Stimulated activated CD8-positive, alpha-beta memory T cell treated with anti-CD3 and anti-CD28 coated beads, Interleukin-4, amount 100 ng/mL, for 24 hours (primary cell): ENCODE results near the gene VGF.
"Not testable (repeated sequence)": the region's sequence is repeated elsewhere in the genome, so short reads cannot be mapped to it uniquely, and the experiment has no call there.

Source experiments
- DNase-seq: peaks from one replicate; pipeline ENCODE4 v3.0.0-alpha.2; 2020; ENCODE audit warnings: low read depth

VGF gene

DNA sequence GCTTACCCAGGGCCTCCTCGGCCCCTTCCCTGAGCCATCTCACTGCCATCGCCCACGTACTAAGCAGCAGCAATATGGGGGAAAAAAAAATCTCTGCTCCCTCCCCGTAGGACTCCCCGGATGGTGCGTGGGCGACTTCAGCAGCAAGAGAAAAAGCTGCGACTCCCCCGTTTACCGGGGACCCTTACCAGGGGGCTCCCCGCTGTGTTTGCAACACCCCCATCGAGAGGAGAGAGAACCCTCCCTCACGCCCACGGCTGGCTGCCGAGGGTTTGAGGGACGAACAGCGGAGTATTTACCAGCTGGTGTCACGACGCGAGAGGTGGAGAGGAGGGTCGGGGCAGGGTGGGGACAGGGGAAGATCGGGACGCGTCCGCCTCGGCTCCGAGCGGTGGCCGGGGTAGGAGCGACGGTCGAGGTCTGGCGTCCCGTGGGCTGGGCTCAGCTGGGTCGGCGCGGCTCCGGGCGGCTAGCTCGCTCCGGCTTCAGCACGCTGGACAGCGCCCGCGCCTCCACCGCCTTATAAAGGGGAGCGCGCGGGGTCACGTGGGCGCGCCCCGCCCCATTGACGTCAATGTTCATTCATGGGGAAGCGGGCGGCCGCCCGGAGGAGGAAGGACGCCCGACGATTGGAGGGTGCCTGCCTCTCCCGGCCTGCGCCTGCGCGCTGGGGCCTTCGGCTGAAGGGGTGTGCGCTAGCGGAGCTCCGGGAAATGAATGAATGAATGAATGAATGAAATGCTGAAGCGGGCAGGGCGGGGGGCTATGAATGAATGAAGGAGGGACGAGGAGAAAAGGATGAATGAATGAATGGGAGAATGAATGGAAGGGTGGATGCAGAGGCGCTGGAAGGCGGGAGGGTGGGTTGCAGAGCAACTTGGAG lies at the start of gene VGF:
TSS of gene VGF (minus strand) at position 495 of the 883 bp plus-strand sequence. CDS start 726 bp downstream, outside the sequence.
- DNase-seq: peak; percentile 88

DNA sequence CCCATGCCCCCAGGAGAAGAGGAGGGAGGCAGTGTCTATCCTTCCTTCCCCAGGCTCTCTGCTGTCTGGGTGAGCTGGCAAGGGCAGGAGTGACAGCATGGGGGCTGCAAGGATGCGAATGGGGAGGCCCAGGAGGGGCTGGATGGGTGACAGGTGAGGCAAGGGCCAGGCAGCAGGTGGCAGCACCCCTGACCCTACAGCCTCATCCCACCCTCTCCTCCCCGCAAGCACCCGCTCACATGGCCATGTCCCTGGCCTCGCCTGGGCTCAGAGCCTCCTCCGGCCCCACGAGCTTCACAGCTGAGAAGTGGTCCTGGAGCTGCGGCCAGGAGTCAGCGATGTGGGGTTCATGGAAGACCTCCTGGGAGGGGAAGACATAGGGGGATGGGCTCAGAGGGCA lies 46.6 kb upstream of the VGF start:
- DNase-seq: no peak

DNA sequence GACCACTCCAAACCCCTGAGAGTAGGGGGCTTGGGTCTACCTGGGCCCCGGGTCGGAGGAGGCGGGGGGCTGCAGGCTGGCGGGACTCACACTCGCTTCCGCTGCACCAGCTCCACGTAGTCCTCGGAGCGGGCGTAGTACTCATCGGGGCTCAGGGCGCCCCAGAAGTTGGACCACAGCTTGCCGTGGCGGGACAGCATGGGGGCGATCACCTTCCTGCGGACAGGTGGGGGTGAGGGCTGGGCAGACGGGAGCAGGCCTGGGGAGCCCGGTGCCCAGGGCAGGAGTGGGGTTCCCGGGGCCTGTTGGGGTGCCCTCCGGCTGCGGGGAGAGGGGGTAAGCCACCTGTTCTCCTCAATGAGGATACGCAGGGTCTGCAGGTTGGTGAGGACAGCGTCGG lies 46.1 kb upstream of the VGF start:
- no peak for DNase-seq

DNA sequence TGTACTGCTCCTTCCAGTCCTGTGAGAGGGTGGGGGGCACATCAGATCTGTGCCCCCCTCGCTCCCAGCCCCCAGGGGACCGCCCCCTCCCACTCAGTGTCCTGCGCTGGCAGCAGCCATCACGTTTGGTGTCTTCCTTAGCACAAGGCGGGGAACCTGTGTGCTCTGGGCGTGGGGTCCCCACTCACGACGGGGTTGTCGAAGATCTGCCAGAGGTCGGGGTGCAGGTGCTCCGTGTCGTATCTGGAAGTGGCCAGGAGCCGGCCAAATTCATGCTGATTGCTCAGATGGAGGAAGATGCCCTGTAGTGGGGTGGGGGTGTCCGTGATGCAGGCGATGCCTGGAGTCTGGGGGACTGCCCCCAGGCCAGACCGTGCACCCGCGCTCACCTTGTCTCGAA lies 44.8 kb upstream of the VGF start:
- DNase-seq: no peak

DNA sequence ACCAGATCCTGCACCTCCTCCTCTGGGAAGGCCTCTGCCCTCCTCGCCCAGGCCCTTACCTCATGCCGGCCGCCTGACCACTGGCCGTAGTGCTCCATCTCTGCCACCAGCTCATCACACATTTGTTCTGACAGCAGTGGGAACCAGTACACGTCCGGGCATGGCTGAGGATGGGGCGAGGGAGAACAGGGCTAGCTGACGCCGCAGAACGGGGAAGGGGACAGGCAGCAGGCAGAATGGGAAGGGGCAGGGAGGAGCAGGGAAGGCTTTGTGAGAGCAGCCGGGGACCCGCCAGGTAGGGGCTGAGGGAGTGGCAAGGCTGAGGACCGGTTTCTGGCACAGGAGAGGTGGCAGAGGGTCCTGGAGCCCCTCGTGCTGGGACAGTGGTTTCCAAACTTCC lies 43.4 kb upstream of the VGF start:
- DNase-seq: no peak

DNA sequence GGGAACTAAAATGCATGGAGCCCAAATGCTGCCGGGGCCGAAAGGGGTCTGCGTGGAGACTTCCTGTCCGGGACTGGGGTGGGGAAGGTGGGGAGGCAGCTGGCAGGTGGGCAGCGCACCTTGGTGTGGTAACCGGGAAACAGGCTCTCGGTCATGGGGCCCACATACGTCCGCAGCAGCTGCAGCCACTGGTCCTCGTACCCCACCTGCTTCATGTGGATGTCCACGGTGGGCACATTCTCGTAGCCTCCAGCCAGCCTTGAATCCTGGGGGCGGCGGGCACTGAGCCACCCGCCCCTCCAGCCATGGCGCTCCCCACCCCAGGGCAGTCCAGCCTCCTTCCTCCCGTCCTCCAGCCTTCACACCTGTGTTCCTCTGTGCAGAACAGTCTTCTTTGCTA lies 42.1 kb upstream of the VGF start:
- DNase-seq: no peak

DNA sequence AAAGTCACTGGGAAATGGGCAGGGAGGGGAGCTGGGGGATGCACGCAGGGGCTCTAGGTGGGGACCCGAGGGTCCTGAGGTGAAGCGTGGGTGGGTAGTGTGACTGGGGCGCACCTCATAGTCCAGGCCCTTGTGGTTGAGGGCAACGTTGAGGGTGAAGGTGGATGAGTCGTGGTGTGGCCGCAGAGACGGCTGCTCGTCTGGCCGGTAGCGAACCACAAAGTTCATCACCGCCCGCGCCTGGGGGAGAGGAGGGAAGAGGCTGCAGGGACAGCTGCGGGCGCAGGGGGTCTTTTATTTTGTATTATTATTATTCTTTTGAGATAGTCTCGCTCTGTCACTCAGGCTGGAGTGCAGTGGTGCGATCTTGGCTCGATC lies 41.3 kb upstream of the VGF start:
- DNase-seq: no peak

DNA sequence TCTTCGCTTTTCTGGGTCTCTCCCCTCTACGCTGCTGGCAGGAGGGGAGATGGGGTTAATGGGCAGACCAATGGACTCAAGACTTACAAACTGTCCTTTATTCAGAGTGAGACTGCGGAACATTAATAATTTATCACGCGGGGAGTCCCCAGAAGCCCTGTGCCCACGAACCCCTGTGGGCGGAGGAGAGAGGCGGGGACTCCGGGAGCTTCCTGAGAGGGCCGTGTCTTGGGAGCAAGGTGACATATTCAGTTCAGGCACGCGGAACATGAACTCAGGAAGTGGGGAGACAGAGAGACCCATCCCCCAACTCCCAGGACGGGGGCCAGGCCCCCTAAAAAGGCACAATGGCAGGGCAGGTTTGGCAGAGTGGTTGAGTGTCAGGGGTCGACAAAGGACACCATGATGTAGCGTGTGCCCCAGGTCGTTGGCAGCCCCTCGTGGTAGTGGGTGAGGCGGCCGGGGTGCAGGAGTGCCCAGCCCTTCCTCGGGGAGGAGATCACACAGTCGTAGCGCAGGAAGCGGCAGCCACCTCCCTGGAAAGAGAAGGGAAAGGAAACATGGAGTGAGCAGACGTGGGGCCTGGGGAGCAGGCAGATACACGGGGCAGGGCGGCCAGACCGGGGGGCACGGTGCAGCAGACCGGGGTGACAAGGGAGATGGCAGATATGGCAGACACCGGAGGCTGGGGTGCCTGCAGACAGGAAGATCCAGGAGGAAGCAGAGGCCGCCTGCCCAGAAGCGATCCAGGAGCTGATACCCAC lies 40.7 kb upstream of the VGF start:
- no peak for DNase-seq

DNA sequence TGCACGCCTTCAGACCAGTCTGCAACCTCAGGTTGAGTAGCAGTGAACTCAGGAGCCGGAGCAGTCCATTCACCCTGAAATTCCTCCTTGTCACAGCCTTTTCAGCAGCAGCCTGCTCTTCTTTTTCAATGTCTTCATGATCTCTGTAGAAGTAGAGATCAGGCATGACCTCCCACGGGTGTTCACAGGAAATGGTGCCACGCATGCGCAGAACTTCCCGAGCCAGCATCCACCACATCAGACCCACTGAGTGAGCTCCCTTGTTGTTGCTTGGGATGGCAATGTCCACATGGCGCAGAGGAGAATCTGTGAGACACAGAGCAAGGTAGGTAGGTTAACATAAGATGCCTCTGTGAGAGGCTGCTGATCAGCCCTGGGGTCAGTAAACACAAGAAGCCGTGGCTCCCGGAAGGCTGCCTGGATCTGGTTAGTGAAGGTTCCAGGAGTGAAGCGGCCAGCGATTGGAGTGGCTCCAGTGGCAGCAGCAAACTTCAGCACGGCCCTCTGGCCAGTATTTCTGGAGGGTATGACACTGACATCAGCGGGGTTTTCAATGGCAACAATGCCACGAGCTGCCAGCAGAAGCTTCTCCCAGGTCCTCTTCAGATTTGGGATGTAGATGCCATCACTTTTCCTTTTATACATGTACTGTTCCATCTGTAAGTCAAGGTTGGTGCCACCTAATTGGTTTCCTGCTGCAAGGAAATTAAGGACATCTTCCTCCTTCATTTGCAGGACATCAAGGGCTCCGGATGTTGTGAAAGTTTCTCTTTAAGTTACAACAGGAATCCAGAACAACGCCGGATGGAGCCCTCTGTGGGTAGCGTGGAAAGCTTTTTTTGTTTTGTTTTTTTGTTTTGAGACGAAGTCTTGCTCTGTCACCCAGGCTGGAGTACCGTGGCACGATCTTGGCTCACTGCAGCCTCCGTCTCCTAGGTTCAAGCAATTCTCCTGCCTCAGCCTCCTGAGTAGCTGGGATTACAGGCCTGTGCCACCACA lies 38.7 kb upstream of the VGF start:
- DNase-seq: not testable (repeated sequence)

DNA sequence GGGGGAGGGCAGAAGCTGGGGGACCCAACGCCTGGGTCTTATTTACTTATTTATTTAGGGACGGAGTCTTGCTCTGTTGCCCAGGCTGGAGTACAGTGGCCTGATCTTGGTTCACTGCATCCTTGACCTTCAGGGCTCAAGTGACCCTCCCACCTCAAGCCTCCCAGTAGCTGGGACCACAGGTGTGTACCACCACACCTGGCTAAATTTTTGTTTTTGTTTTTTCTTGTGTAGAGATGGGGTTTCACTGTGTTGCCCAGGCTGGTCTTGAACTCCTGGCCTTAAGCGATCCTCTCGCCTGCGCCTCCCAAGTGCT lies 37.2 kb upstream of the VGF start:
- DNase-seq: no peak

DNA sequence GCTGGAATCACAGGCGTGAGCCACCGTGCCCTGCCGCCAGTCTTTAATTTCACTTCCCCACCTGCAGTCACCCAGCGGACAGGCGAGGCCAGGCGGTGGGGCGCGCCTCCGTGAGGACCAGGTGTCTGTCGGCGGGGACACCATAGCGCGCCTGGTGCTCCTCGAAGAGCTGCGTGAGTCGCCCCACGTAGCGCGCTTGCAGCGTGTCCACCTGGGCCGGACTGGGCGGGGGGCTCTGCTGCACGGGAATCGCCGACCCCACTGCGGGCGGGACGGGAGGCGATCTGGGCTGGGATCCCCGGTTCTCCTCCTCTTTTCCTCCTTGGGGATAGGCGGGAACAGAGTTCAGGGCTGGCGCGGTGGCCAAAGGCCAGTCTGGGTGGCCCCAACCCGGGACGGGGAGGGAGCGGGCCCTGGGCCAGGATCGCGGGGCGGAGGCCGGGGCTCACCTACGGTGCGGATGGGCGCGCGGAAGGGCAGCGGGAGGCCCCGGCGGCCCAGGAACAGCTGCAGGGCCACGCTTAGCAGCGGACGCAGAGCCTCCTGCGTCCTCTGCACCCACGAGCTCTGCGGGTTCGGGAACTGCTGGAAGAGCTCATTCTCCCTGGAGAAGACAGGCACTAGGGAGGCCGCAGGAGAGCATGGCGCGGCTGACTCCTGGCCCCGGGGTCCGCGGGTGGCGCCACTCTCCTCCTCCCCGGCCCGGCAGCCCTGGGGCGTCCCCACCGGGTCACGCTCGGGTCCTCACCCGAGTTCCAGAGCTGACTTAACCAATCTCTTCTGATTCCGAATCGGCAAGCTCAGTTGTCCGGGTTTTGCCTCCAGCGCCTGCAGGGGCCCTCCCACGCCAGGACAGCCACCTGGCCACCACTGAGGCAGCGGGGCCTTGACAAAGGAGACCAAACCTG lies 36.6 kb upstream of the VGF start:
- DNase-seq: no peak

DNA sequence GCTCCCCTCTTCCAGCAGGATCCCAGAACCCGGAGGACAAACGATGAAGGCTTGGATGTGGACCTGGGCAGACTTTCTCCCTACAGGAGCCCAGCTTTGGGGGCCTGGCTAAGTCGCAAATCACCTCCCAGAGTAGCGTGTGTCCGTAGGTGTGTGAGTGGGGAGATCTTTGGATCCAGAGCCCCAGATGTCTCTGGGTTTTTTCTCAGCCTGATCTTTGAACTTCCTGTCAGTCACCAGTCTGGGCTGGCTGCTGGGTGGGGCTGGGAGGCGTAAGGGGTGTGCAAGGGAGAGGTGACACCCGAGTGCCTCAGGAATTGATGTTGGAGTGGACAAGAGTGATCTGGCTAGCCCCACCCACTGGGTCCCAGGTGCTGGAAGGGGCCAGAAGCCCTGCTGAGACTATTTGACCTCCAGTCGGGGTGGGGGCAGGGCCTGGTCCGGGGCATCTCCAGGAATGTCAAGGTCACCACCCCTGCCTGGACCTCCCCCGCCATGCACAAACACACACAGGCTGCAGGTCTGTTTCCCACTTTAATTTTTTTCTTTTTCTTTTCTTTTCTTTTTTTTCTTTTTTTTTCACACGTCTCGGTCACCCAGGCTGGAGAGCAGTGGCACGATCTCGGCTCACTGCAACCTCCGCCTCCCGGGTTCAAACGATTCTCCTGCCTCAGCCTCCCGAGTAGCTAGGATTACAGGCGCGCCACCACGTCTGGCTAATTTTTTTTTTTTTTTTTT lies 35.7 kb upstream of the VGF start, which contains the start of gene MOGAT3:
TSS of gene MOGAT3 (minus strand) at position 175 of the 738 bp plus-strand sequence. CDS start 182 bp downstream, outside the sequence.
- no peak for DNase-seq

DNA sequence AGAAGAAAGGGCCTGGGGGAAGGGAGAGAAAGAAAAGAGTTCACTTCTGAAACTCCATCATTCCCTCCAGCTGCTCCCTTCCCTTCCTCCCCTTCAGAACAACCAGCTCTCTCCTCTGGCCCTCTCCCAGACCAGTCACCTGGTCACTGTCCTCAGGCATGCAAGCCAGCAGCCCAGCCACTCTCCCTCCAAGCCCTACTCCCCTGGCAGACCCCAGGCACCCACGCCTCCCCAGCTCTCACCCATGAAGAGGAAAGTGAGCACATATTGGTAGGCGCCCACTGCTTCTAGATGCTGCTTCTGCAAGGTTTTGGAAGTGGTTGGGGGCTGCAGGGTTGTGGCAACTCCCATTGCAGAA lies 35.1 kb upstream of the VGF start:
- DNase-seq: no peak

DNA sequence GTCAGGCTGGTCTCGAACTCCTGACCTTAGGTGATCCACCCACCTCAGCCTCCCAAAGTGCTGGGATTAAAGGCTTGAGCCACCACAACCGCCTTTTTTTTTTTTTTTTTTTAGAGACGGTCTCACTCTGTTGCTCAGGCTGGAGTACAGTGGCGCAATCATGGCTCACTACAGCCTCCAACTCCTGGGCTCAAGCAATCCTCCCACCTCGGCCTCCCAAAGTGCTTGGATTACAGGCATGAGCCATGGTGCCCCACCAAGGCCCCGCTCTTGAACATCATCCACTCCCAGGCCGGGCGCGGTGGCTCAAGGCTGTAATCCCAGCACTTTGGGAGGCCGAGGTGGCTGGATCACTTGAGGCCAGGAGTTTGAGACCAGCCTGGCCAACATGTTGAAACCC lies 34.2 kb upstream of the VGF start:
- not testable (repeated sequence) for DNase-seq

DNA sequence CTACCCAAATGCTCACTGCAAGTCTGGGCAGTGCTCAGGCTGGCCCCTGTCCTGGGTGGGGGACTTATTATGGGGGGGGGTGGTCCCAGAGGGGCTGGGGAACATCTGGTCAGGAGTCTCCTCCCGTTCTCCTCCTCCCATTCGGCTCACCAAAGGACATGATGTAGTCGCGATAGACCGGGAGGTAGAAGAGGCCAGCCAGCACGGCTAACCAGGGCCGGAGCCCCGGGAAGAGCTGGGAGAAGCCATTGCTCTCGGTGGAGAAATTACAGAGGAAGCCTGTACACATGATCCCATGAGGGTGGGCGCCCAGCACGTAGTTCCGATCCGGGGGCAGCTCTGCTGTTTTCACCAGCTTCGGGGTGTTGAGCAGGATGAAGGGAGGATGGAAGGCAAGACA lies 33.1 kb upstream of the VGF start:
- DNase-seq: no peak

DNA sequence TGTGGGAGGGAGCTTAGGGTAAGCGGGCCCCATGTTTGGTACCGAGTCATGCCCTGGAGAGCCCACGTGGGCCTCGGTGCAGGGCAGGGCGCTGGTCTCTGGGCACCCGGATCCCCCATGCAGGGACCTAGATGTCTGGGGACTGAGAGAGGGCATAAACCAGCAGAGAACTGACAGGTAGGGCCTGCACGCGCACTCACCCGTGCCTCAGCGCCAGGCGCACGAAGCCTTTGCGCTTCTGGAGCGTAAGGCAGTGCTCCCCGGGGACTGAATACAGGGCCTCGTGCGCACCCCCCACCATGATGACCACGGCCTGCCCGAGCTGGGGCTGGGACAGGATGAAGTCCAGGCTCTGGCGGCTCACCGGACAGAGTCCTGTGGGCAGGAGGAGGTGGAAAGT lies 32.6 kb upstream of the VGF start:
- no peak for DNase-seq

DNA sequence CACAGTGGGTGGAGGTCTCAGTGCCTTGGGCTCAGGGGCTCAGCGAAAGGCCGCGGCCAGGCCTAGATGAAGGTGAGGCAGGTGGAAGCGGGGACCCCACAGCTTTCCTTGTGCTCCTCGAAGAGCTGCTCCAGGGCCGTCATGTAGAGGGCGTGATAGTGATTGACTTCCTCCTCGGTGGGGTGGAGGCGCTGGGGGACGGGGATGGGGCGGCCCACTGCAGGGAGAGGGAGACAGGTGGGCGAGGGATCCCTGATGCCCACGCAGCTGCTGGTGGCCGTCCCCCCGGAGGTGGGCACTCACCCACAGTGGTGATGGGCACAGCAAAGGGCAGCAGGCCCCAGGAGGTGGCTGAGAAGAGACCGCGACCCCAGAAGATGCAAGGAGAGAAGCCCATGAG lies 30.5 kb upstream of the VGF start:
- no peak for DNase-seq

DNA sequence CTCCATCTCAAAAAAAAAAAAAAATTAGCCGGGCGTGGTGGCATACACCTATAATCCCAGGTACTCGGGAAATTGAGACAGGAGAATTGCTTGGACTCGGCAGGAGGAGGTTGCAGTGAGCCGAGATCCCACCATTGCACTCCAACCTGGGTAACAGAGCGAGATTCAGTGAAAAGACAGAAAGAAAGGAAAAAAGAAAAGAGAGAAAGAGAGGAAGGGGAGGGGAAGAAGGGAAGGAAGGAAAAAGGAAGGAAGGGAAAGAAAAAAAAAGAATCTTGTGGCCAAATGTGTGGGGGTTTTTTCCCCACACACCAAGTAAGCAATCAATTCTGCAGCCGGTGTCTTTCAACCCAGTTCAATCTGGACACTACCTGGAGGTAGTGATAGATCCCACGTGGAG lies 23.7 kb upstream of the VGF start:
- DNase-seq: no peak

DNA sequence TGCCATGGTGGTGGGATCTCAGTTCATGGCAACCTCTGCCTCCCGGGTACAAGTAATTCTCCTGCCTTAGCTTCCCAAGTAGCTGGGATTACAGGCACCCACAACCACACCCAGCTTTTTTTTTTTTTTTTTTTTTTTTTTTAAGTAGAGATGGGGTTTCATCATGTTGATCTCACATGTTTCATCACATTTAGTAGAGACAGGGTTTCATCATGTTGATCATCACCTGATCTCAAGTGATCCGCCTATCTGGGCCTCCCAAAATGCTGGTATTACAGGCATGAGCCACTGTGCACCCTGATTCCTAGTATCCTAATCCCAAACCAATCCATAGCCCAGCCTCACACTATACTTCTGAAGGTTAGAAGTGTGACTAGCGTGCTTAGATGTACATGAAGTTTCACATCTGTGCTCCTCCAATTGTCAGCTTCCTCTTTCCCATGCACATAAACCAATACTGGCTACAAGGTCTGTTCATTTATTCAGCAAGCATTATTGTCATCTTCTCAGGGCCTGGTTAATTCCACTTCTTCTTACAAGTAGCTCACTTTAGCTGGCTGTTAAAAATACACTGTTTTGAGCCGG lies 21.6 kb upstream of the VGF start:
- DNase-seq: no peak

DNA sequence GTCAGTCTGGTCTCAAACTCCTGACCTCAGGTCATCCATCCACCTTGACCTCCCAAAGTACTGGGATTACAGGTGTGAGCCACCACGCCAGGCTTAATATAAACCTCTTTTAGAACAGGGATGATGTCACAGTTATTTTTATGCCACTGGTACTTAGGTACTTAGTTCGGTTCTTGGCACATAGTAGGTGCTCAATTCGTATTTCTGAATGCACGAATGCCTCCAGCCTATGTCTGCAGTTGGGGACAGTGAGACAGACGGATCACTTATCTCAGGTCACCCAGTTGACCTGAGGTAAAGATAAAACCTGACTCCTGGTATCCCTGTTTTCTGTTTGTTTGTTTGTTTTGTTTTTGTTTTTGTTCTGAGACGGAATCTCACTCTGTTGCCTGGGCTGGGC lies 20.8 kb upstream of the VGF start:
- no peak for DNase-seq
